ENCODE measurements around the gene ROR1.

DNA sequence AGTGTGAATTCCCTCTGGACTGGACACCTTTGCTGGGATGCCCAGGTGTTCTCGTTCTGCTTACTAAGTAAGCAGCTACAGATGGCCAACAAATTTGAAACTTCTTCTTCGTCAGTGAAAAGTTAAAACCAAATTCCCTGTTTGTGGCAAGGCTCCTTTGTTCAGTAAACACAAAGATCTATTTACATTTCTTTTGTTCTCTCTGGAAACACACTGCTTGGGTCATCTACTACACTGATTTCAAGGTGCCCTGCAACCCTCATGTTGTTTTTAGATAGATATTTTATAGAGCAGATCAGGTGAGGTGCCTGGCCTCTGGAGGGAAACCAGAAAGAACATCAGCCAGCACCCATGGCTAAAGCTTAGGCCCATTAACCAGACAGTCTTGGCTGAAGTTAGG is 272.4 kb downstream of the ROR1 start:
- TF ChIP-seq, protein P1, sequence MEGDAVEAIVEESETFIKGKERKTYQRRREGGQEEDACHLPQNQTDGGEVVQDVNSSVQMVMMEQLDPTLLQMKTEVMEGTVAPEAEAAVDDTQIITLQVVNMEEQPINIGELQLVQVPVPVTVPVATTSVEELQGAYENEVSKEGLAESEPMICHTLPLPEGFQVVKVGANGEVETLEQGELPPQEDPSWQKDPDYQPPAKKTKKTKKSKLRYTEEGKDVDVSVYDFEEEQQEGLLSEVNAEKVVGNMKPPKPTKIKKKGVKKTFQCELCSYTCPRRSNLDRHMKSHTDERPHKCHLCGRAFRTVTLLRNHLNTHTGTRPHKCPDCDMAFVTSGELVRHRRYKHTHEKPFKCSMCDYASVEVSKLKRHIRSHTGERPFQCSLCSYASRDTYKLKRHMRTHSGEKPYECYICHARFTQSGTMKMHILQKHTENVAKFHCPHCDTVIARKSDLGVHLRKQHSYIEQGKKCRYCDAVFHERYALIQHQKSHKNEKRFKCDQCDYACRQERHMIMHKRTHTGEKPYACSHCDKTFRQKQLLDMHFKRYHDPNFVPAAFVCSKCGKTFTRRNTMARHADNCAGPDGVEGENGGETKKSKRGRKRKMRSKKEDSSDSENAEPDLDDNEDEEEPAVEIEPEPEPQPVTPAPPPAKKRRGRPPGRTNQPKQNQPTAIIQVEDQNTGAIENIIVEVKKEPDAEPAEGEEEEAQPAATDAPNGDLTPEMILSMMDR (IDR thresholded peaks at IDR 0.05): no peak
- TF ChIP-seq POLR2AphosphoS5 (IDR thresholded peaks at IDR 0.05): no peak
- TF ChIP-seq POLR2A (IDR thresholded peaks at IDR 0.05; ENCODE audit: low read depth): no peak
